Liver (tissue), 9 donors: ENCODE results near the gene NTNG2. TPM values are rescaled to one million over a fixed set of nuclear protein-coding genes. Genes with fewer than 3 reads are reported as not detected.
"Not testable (repeated sequence)": the region's sequence is repeated elsewhere in the genome, so short reads cannot be mapped to it uniquely, and the experiment has no call there.

Experiments used
- DNase-seq: peaks from one replicate; pipeline ENCODE4 v3.0.0-alpha.2; 2017; ENCODE audit warnings: low spot score
- H3K27ac ChIP-seq, 2 donors: one replicate each; pipeline ENCODE4 v1.7.0; 2013; ENCODE audit warnings: inconsistent platforms in 2 of 2, low read length in 2 of 2, control low read depth in 1 of 2, low read depth in 1 of 2, mild to moderate bottlenecking in 1 of 2
- H3K27me3 ChIP-seq, 4 donors: one replicate each; pipeline versions ENCODE4 v1.6.1 to v1.7.0; 2013; ENCODE audit warnings: low read length in 3 of 4, inconsistent platforms in 1 of 4, mild to moderate bottlenecking in 1 of 4, moderate library complexity in 1 of 4; ENCODE audit not compliant: control insufficient read depth in 4 of 4, insufficient read depth in 4 of 4
- H3K36me3 ChIP-seq, 4 donors: one replicate each; pipeline versions ENCODE4 v1.6.1 to v1.7.0; 2013; ENCODE audit warnings: low read length in 3 of 4, mild to moderate bottlenecking in 3 of 4, low read depth in 1 of 4, moderate library complexity in 1 of 4; ENCODE audit not compliant: control insufficient read depth in 4 of 4, insufficient read depth in 3 of 4
- H3K4me1 ChIP-seq, 4 donors: one replicate each; pipeline versions ENCODE4 v1.6.1 to v1.7.0; 2013; ENCODE audit warnings: low read length in 3 of 4, mild to moderate bottlenecking in 3 of 4, moderate library complexity in 1 of 4; ENCODE audit not compliant: control insufficient read depth in 4 of 4, insufficient read depth in 4 of 4
- H3K4me3 ChIP-seq, 3 donors: one replicate each; pipeline versions ENCODE4 v1.6.1 to v1.7.0; 2013; ENCODE audit warnings: low read length in 3 of 3, control low read depth in 1 of 3, low read depth in 1 of 3, mild to moderate bottlenecking in 1 of 3
- H3K9ac ChIP-seq, 2 donors: one replicate each; pipeline ENCODE4 v1.7.0; 2013; ENCODE audit warnings: low read length in 2 of 2, mild to moderate bottlenecking in 2 of 2, moderate library complexity in 2 of 2, control low read depth in 1 of 2, low read depth in 1 of 2
- H3K9me3 ChIP-seq, 4 donors: one replicate each; pipeline versions ENCODE4 v1.6.1 to v1.7.0; 2013; ENCODE audit warnings: low read length in 3 of 4; ENCODE audit not compliant: control insufficient read depth in 4 of 4
- CTCF ChIP-seq: fragments of 150-350 bp; IDR thresholded peaks from 2 replicates; pipeline ENCODE4 v1.5.1; 2017; ENCODE audit warnings: improper control_type of control experiment, low read depth, low read length; ENCODE audit not compliant: missing input control
- EGR1 ChIP-seq, 2 donors: IDR thresholded peaks; 2 replicates each; pipeline ENCODE4 v1.6.1; 2016 to 2018; ENCODE audit warnings: antibody characterized with exemption in 2 of 2, low read depth in 2 of 2
- FOXA1 ChIP-seq: IDR thresholded peaks from 2 replicates; pipeline ENCODE4 v1.6.1; 2016; ENCODE audit warnings: antibody characterized with exemption
- FOXA2 ChIP-seq: IDR thresholded peaks from 2 replicates; pipeline ENCODE4 v1.6.1; 2016; ENCODE audit warnings: antibody characterized with exemption
- GABPA ChIP-seq, 2 donors: IDR thresholded peaks in 1 of 2; conservative IDR thresholded peaks in 1 of 2; 2 replicates each; pipeline ENCODE4 v1.6.1; 2016; ENCODE audit warnings: antibody characterized with exemption in 2 of 2, mild to moderate bottlenecking in 1 of 2, moderate library complexity in 1 of 2
- HNF4A ChIP-seq, 2 donors: conservative IDR thresholded peaks; 2 replicates each; pipeline ENCODE4 v1.6.1; 2016; ENCODE audit warnings: antibody characterized with exemption in 2 of 2, mild to moderate bottlenecking in 2 of 2
- HNF4G ChIP-seq: IDR thresholded peaks from 2 replicates; pipeline ENCODE4 v1.6.1; 2016; ENCODE audit warnings: antibody characterized with exemption
- JUND ChIP-seq, 2 donors: IDR thresholded peaks; 2 replicates each; pipeline ENCODE4 v1.6.1; 2016; ENCODE audit warnings: antibody characterized with exemption in 2 of 2
- NR2F2 ChIP-seq: IDR thresholded peaks from 2 replicates; pipeline ENCODE4 v1.6.1; 2016; ENCODE audit warnings: antibody characterized with exemption
- RAD21 ChIP-seq, 2 donors: IDR thresholded peaks; 2 replicates each; pipeline ENCODE4 v1.6.1; 2016; ENCODE audit warnings: antibody characterized with exemption in 2 of 2, mild to moderate bottlenecking in 2 of 2
- REST ChIP-seq: IDR thresholded peaks from 2 replicates; pipeline ENCODE4 v1.6.1; 2016; ENCODE audit warnings: antibody characterized with exemption, mild to moderate bottlenecking
- RXRA ChIP-seq, 2 donors: IDR thresholded peaks; 2 replicates each; pipeline ENCODE4 v1.6.1; 2017 to 2018; ENCODE audit warnings: antibody characterized with exemption in 2 of 2, mild to moderate bottlenecking in 1 of 2
- TAF1 ChIP-seq: conservative IDR thresholded peaks from 2 replicates; pipeline ENCODE4 v1.6.1; 2016; ENCODE audit warnings: antibody characterized with exemption, mild to moderate bottlenecking
- YY1 ChIP-seq: IDR thresholded peaks from 2 replicates; pipeline ENCODE4 v1.6.1; 2016; ENCODE audit warnings: antibody characterized with exemption, mild to moderate bottlenecking
- ZBTB33 ChIP-seq: IDR thresholded peaks from 2 replicates; pipeline ENCODE4 v1.6.1; 2016; ENCODE audit warnings: antibody characterized with exemption
- WGBS: extraction: QIAGEN DNeasy Blood & Tissue Kit; methylation state at CpG from one replicate; pipeline ENCODE4 v1.1.7; 2013; 5-methylcytosine and 5-hydroxymethylcytosine counted together
- polyA plus RNA-seq, 2 donors: library from polyadenylated mRNA; stranded (reverse) in 1 of 2; unstranded in 1 of 2; fragments of 200-250 nt in 1 of 2; fragments of >200 nt in 1 of 2; fragmentation: Nextera tagmentation in 1 of 2; extraction: Ambion mirVana in 1 of 2; gene quantifications; one replicate each; pipeline versions ENCODE4 v1.2.1 to v1.2.3, GENCODE V29; 2013 to 2015
- total RNA-seq, 2 donors: library from RNA; depleted of rRNA; stranded (reverse); fragments of >200 nt; gene quantifications; one replicate each; pipeline ENCODE4 v1.2.3, GENCODE V29; 2014
- donor health status: healthy.
- donor health status: healthy.
- donor health status: healthy.
- donor health status: healthy.
- donor health status: healthy.

NTNG2 gene
- total and polyA plus RNA-seq, 4 donors = 0.12 to 0.42 (median 0.28) TPM; not detected in 1

- H3K4me3 ChIP-seq = no peak overlapping the region
- WGBS = 54% methylated on average over 10 of the region's 10 CpGs
- H3K27ac ChIP-seq = peak overlapping the region in 1 of 2 donors; percentile 64
- H3K27me3 ChIP-seq = no peaks in the 10 kb centered on the region
- peak; percentile 74 for DNase-seq
- H3K9me3 ChIP-seq = no peaks in the 10 kb centered on the region
- no peaks in the 10 kb centered on the region for H3K4me1 ChIP-seq
- no peak overlapping the region for H3K9ac ChIP-seq
- TF ChIP-seq CTCF (peak; percentile 66), YY1 (no peak), RAD21 (IDR thresholded peaks at IDR 0.05) (peak; percentile 70 to 81), HNF4A (conservative IDR thresholded peaks at IDR 0.05) (no peak)
- H3K36me3 ChIP-seq = peaks cover 18 to 74% (median 49%) of the 10 kb centered on the region in 4 donors
Measured at GRCh38 chr9:132268725-132269352, 107.0 kb downstream of the NTNG2 start.

GRCh38 chr9:132269704-132270516, 108.1 kb downstream of the NTNG2 start:
- H3K36me3 ChIP-seq = peaks cover 17 to 73% (median 44%) of the 10 kb centered on the region in 4 donors
- TF ChIP-seq JUND (IDR thresholded peaks at IDR 0.05) = peak in 1 of 2 donors; percentile 75
- TF ChIP-seq HNF4A (conservative IDR thresholded peaks at IDR 0.05) = peak; percentile 52 to 72
- TF ChIP-seq RXRA (IDR thresholded peaks at IDR 0.05) = peak in 1 of 2 donors; percentile 50
- H3K4me3 ChIP-seq, DNase-seq, H3K27me3 ChIP-seq, H3K9me3 ChIP-seq, H3K4me1 ChIP-seq, H3K9ac ChIP-seq: not testable (repeated sequence)
- WGBS = 72% methylated on average over 13 of the region's 16 CpGs
- H3K27ac ChIP-seq = peak overlapping the region; percentile 45 to 73

- H3K9me3 ChIP-seq = no peaks in the 10 kb centered on the region
- no peaks in the 10 kb centered on the region for H3K27me3 ChIP-seq
- H3K27ac ChIP-seq = no peak overlapping the region
- no peak for TF ChIP-seq CTCF
- no peak for TF ChIP-seq EGR1 (IDR thresholded peaks at IDR 0.05; ENCODE audit: low read depth in 2 of 2)
- no peak for TF ChIP-seq REST
- TF ChIP-seq RXRA (IDR thresholded peaks at IDR 0.05) = no peak
- TF ChIP-seq RAD21 (IDR thresholded peaks at IDR 0.05) = no peak
- TF ChIP-seq JUND (IDR thresholded peaks at IDR 0.05) = no peak
- TF ChIP-seq GABPA (IDR thresholded peaks at IDR 0.05 in 1 of 2, conservative IDR thresholded peaks at IDR 0.05 in 1 of 2) = no peak
- no peak for TF ChIP-seq HNF4G
- no peak for TF ChIP-seq FOXA1
- no peak for TF ChIP-seq HNF4A (conservative IDR thresholded peaks at IDR 0.05)
- no peak for TF ChIP-seq YY1
- no peak for TF ChIP-seq ZBTB33
- no peak for TF ChIP-seq NR2F2
- no peak for TF ChIP-seq FOXA2
- no peak for TF ChIP-seq TAF1
- peaks cover 15 to 90% (median 70%) of the 10 kb centered on the region in 4 donors for H3K36me3 ChIP-seq
- H3K4me3 ChIP-seq = no peak overlapping the region
- 97% methylated on average over 2 of the region's 2 CpGs for WGBS
- H3K4me1 ChIP-seq = no peaks in the 10 kb centered on the region
- no peak overlapping the region for H3K9ac ChIP-seq
- no peak for DNase-seq
Measured at GRCh38 chr9:132274861-132275260, 113.0 kb downstream of the NTNG2 start.
